Astrocyte of the hippocampus (primary cell): ENCODE data around the gene AMHR2.

Experiments used
- DNase-seq: peaks from one replicate; pipeline ENCODE4 v3.0.0; 2011; ENCODE audit warnings: low read depth, low spot score

Gene AMHR2

DNA sequence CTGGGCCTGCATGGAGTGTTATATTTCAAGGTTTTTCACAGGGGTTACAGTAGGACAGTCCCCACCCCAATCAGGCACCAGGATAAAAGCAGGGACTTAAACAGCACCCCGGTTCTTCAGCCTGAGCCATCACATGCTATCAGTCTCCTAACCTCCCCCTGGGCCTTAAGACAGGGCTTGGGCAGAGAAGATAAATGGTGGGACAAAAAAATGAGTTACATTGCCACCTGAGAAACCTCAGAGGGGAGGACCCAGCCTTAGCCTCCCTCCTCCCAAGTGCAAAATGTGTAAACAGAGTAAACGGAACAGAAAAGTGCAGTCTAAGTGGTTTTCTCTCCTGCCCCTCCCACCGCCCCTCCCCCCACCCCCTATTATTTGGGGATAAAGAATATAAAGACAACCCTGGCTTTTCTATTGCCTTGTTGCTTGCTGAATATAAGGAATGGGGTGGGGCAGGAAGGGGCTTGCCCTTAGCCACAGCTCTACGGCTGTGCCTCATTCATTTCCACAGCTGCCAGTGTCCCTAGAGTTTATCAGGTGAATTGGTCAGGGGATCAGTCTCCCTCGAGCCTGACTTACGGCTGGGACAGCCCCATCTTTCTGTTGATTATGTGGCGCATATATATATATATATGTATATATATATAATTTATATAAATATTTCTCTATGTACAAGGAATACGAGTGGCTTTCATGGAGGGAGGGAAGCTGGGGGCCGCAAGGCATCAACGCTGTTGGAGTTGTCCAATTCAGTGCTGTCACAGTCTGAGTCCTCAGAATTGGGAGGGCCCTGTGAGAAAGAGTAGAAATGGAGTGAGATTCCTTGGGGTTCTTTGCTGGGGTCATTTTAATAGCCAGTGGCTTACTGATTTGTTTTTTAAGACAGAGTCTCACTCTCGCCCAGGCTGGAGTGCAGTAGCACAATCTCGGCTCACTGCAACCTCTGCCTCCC lies 57.1 kb downstream of the AMHR2 start:
- no peak for DNase-seq
